HepG2 (cell line): ENCODE data around the gene UPF3A. TPM values are rescaled to one million over a fixed set of nuclear protein-coding genes. Genes with fewer than 3 reads are reported as not detected.

Experiments used
- ADNP ChIP-seq: sonication (generic); formaldehyde crosslinking; IDR thresholded peaks from 2 replicates; pipeline ENCODE4 v1.4.0; 2020; ENCODE audit warnings: missing genetic modification reagents
- EED ChIP-seq: sonication (generic); formaldehyde crosslinking; IDR thresholded peaks from 2 replicates; pipeline ENCODE4 v1.5.0; 2020; ENCODE audit warnings: mild to moderate bottlenecking, missing genetic modification reagents
- ETV5 ChIP-seq: IDR thresholded peaks from 2 replicates; pipeline ENCODE4 v1.6.1; 2018; ENCODE audit warnings: missing biosample characterization, missing genetic modification reagents, inconsistent platforms, borderline replicate concordance
- PRDM4 ChIP-seq: sonication (generic); formaldehyde crosslinking; IDR thresholded peaks from 2 replicates; pipeline ENCODE4 v1.9.0; 2021; ENCODE audit warnings: missing genetic modification reagents, borderline replicate concordance
- RBFOX2 ChIP-seq: fragments of 200-400 bp; formaldehyde crosslinking; IDR thresholded peaks from 2 replicates; pipeline ENCODE4 v1.6.1; 2017; ENCODE audit warnings: low read depth, mild to moderate bottlenecking, low read length
- SETDB1 ChIP-seq: sonication (generic); formaldehyde crosslinking; IDR thresholded peaks from 2 replicates; pipeline ENCODE4 v1.5.1; 2020; ENCODE audit warnings: missing genetic modification reagents, mild to moderate bottlenecking, borderline replicate concordance
- SMARCC2 ChIP-seq: fragments of 450-650 bp; IDR thresholded peaks from 2 replicates; pipeline ENCODE4 v1.6.1; 2017; ENCODE audit warnings: antibody characterized with exemption, mild to moderate bottlenecking
- SOX6 ChIP-seq, 2 experiments: fragments of 450-650 bp in 1 of 2; sonication (generic) in 1 of 2; formaldehyde crosslinking in 1 of 2; IDR thresholded peaks; 2 replicates each; pipeline versions ENCODE4 v1.4.0 to v1.6.1; 2017 to 2020; ENCODE audit warnings: antibody characterized with exemption in 1 of 2, mild to moderate bottlenecking in 1 of 2, missing genetic modification reagents in 1 of 2
- TEAD2 ChIP-seq: sonication (generic); formaldehyde crosslinking; IDR thresholded peaks from 2 replicates; pipeline ENCODE4 v1.9.0; 2021; ENCODE audit warnings: missing genetic modification reagents
- YEATS2 ChIP-seq: sonication (generic); formaldehyde crosslinking; IDR thresholded peaks from 2 replicates; pipeline ENCODE4 v1.4.0; 2020; ENCODE audit warnings: missing genetic modification reagents, borderline replicate concordance
- ZNF276 ChIP-seq: sonication (generic); formaldehyde crosslinking; IDR thresholded peaks from 2 replicates; pipeline ENCODE4 v1.4.0; 2020; ENCODE audit warnings: mild to moderate bottlenecking, low read depth, missing genetic modification reagents
- ZNF34 ChIP-seq: sonication (generic); formaldehyde crosslinking; IDR thresholded peaks from 2 replicates; pipeline ENCODE4 v1.4.0; 2020; ENCODE audit warnings: mild to moderate bottlenecking, missing genetic modification reagents, borderline replicate concordance
- ZNF543 ChIP-seq: sonication (generic); formaldehyde crosslinking; IDR thresholded peaks from 2 replicates; pipeline ENCODE4 v1.4.0; 2020; ENCODE audit warnings: mild to moderate bottlenecking, missing genetic modification reagents
- ZNF674 ChIP-seq: sonication (generic); formaldehyde crosslinking; IDR thresholded peaks from 2 replicates; pipeline ENCODE4 v1.5.0; 2020; ENCODE audit warnings: low read depth, mild to moderate bottlenecking, missing genetic modification reagents
- ZNF713 ChIP-seq: sonication (generic); formaldehyde crosslinking; IDR thresholded peaks from 2 replicates; pipeline ENCODE4 v1.4.0; 2020; ENCODE audit warnings: mild to moderate bottlenecking, missing genetic modification reagents
- ZNF746 ChIP-seq: sonication (generic); formaldehyde crosslinking; IDR thresholded peaks from 2 replicates; pipeline ENCODE4 v1.8.0; 2022; ENCODE audit warnings: mild to moderate bottlenecking, missing genetic modification reagents
- ZNF766 ChIP-seq: sonication (generic); formaldehyde crosslinking; IDR thresholded peaks from 2 replicates; pipeline ENCODE4 v1.5.0; 2020; ENCODE audit warnings: missing genetic modification reagents, borderline replicate concordance
- ZNF891 ChIP-seq: sonication (generic); formaldehyde crosslinking; IDR thresholded peaks from 2 replicates; pipeline ENCODE4 v1.5.0; 2020; ENCODE audit warnings: mild to moderate bottlenecking, missing genetic modification reagents
- polyA plus RNA-seq, 8 experiments: library from polyadenylated mRNA; depleted of rRNA in 3 of 8; stranded (reverse) in 7 of 8; unstranded in 1 of 8; fragments of >200 nt; fragmentation: Illumina TruSeq in 4 of 8; extraction: Trizol in 4 of 8; gene quantifications; 2 replicates each; pipeline versions ENCODE4 v1.2.1 to v1.2.3, GENCODE V29; 2011 to 2016; ENCODE audit warnings: low read depth in 4 of 8, missing spikeins in 1 of 8, mixed read lengths in 1 of 8; ENCODE audit not compliant: insufficient read depth in 1 of 8
- total RNA-seq, 5 experiments: library from RNA; depleted of rRNA; stranded (reverse); fragments of >200 nt; fragmentation: Illumina TruSeq; extraction: Trizol; gene quantifications; 2 replicates each; pipeline ENCODE4 v1.2.3, GENCODE V29; 2016; ENCODE audit warnings: low read depth in 1 of 5
- TF ChIP-seq, protein P1 (sequence below): sonication (generic); formaldehyde crosslinking; IDR thresholded peaks from 2 replicates; pipeline ENCODE4 v1.5.0; 2020; ENCODE audit warnings: mild to moderate bottlenecking, missing genetic modification reagents, borderline replicate concordance
- TF ChIP-seq, protein P2 (sequence below): IDR thresholded peaks from 2 replicates; pipeline ENCODE4 v1.6.1; 2012; ENCODE audit warnings: inconsistent platforms

UPF3A gene
- total and polyA plus RNA-seq, 2 of the 13 experiments (the other 11 are each of a cell fraction or from before 2014, with no cell fraction given): 60.2 to 63.8 TPM

GRCh38 chr13:114314074-114314912, 32.9 kb downstream of the UPF3A start, which contains the start of gene CHAMP1 (continued):
- TF ChIP-seq, protein P1, sequence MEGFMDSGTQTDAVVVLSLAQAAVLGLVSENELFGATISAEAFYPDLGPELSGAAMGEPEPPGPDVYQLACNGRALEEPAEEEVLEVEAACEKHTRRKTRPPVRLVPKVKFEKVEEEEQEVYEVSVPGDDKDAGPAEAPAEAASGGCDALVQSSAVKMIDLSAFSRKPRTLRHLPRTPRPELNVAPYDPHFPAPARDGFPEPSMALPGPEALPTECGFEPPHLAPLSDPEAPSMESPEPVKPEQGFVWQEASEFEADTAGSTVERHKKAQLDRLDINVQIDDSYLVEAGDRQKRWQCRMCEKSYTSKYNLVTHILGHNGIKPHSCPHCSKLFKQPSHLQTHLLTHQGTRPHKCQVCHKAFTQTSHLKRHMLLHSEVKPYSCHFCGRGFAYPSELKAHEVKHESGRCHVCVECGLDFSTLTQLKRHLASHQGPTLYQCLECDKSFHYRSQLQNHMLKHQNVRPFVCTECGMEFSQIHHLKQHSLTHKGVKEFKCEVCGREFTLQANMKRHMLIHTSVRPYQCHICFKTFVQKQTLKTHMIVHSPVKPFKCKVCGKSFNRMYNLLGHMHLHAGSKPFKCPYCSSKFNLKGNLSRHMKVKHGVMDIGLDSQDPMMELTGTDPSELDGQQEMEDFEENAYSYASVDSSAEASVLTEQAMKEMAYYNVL (CRISPR knock-in tag): no peak
- TF ChIP-seq EED (CRISPR knock-in tag): peak; percentile 80; the same call in 1 of the 2 replicates
- no peak for TF ChIP-seq SMARCC2
- peak; percentile 82; the same call in 1 of the 2 replicates for TF ChIP-seq ZNF713 (CRISPR knock-in tag)
- TF ChIP-seq YEATS2 (CRISPR knock-in tag): peak; percentile 38; the same call in 1 of the 2 replicates
- no peak for TF ChIP-seq ZNF34 (CRISPR knock-in tag)
- TF ChIP-seq ADNP (CRISPR knock-in tag): no peak
- no peak for TF ChIP-seq ZNF543 (CRISPR knock-in tag)
- peak; percentile 99 for TF ChIP-seq RBFOX2
- TF ChIP-seq TEAD2 (CRISPR knock-in tag): peak; percentile 81; the same call in 1 of the 2 replicates
- no peak for TF ChIP-seq SETDB1
- TF ChIP-seq ZNF746 (CRISPR knock-in tag): no peak; the same call in 1 of the 2 replicates
- TF ChIP-seq, protein P2, sequence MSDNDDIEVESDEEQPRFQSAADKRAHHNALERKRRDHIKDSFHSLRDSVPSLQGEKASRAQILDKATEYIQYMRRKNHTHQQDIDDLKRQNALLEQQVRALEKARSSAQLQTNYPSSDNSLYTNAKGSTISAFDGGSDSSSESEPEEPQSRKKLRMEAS: peak; percentile 92
- TF ChIP-seq PRDM4 (CRISPR knock-in tag): no peak
- TF ChIP-seq SOX6 (IDR thresholded peaks at IDR 0.05): no peak
- peak; percentile 25; the same call in 1 of the 2 replicates for TF ChIP-seq SOX6 (CRISPR knock-in tag; IDR thresholded peaks at IDR 0.05)
- TF ChIP-seq ZNF891 (CRISPR knock-in tag): no peak
- TF ChIP-seq ZNF674: peak; percentile 86; the same call in 1 of the 2 replicates
- TF ChIP-seq ZNF276 (CRISPR knock-in tag): 0 out of 2 replicates have a peak, but pooled peaks have one; percentile 35
- TF ChIP-seq ZNF766 (CRISPR knock-in tag): peak; percentile 79; the same call in 1 of the 2 replicates
- peak; percentile 93 for TF ChIP-seq ETV5 (CRISPR knock-in tag)
